ENCODE measurements around the gene KCNQ1. TPM values are rescaled to one million over a fixed set of nuclear protein-coding genes. Genes with fewer than 3 reads are reported as not detected.

KCNQ1 gene
- polyA plus RNA-seq, 1 donor from 2014 or later: not detected

DNA sequence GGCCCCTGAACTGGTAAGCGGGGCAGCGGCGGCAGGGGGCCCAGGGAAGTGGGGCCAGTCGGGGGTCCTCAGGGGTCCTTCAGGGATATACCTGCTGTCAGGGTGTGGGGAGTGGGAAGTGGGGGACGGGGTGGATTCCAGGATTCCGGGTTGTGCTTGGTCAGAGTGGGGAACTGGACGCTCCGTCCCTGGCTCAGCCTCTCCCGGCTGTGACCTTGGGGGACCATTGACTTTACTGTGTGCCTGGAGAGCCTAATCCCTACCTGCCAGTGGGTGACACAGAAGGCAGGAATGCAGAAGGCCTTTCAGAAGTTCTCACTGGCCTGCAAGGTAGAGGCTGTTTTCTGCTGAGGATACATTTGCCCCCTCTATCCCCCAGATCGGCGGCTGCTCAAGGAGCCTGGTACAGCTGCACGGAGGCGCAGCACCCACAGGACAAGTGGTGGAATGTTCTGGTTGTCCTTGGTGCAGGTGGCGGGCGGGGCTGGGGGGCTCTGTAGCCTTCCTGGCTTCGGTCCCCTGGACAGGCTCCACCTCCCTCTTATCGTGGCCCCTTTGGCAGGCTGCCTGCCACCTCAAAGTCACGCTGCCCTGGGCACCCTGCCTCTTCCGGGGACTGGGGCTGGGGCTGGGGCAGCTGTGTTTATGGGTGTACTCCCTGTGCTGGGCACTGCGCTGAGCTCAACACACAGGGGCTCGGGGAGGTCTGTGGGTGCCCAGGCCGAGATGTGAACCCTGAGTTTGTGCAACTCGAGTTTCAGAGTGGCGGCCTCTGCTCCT is 18.4 kb downstream of the KCNQ1 start:
- H3K27me3 ChIP-seq (ENCODE audit: insufficient read depth, low read depth, low read length): no peaks in the 10 kb centered on the region
- H3K27ac ChIP-seq (ENCODE audit: low read length): no peak overlapping the region

GRCh38 chr11:2463766-2464277 is 19.0 kb downstream of the KCNQ1 start:
- no peaks in the 10 kb centered on the region for H3K36me3 ChIP-seq (ENCODE audit: insufficient read depth, low read length)
- no peaks in the 10 kb centered on the region for H3K79me2 ChIP-seq (replicated peaks; ENCODE audit: insufficient read depth, low read length)
- no peak overlapping the region for H2AFZ ChIP-seq (ENCODE audit: low read depth, low read length)
- no peak overlapping the region for H3K4me3 ChIP-seq (ENCODE audit: low read length)
- no peaks in the 10 kb centered on the region for H3K9me2 ChIP-seq (ENCODE audit: insufficient read depth, low read length)
- H3K4me2 ChIP-seq (ENCODE audit: low read length): no peak overlapping the region
- H3K9ac ChIP-seq (ENCODE audit: low read length): no peak overlapping the region
- H3K27ac ChIP-seq (ENCODE audit: low read length): no peak overlapping the region
- H3K9me3 ChIP-seq (ENCODE audit: low read length): no peaks in the 10 kb centered on the region
- H3F3A ChIP-seq (ENCODE audit: insufficient read depth, low read length, poor library complexity, severe bottlenecking): no peaks in the 10 kb centered on the region
- H3K27me3 ChIP-seq (ENCODE audit: insufficient read depth, low read depth, low read length): no peaks in the 10 kb centered on the region
- H4K20me1 ChIP-seq (ENCODE audit: insufficient read depth): no peaks in the 10 kb centered on the region
- TF ChIP-seq POLR2AphosphoS5 (IDR thresholded peaks at IDR 0.05): no peak
- TF ChIP-seq EP300 (conservative IDR thresholded peaks at IDR 0.05; ENCODE audit: poor library complexity, severe bottlenecking): no peak
- TF ChIP-seq MXI1 (conservative IDR thresholded peaks at IDR 0.05; ENCODE audit: poor library complexity, severe bottlenecking): no peak
- TF ChIP-seq SMC3 (conservative IDR thresholded peaks at IDR 0.05; ENCODE audit: poor library complexity): no peak
- TF ChIP-seq TAF1 (IDR thresholded peaks at IDR 0.05; ENCODE audit: low read depth): no peak
- no peak for TF ChIP-seq EZH2 (IDR thresholded peaks at IDR 0.05; ENCODE audit: borderline replicate concordance, insufficient read depth, low read length, poor library complexity, severe bottlenecking)
- TF ChIP-seq RAD21 (conservative IDR thresholded peaks at IDR 0.05): no peak
- no peak for TF ChIP-seq CTCF (IDR thresholded peaks at IDR 0.05; ENCODE audit: poor library complexity, severe bottlenecking)

More for the DNA sequence above, 18.4 kb downstream of the KCNQ1 start:
- no peaks in the 10 kb centered on the region for H3K9me2 ChIP-seq (ENCODE audit: insufficient read depth, low read length)
- H3K4me3 ChIP-seq (ENCODE audit: low read length): no peak overlapping the region
- no peaks in the 10 kb centered on the region for H3F3A ChIP-seq (ENCODE audit: insufficient read depth, low read length, poor library complexity, severe bottlenecking)
- H3K9me3 ChIP-seq (ENCODE audit: low read length): no peaks in the 10 kb centered on the region
- H3K36me3 ChIP-seq (ENCODE audit: insufficient read depth, low read length): no peaks in the 10 kb centered on the region
- TF ChIP-seq EZH2 (IDR thresholded peaks at IDR 0.05; ENCODE audit: borderline replicate concordance, insufficient read depth, low read length, poor library complexity, severe bottlenecking) (no peak), EP300 (conservative IDR thresholded peaks at IDR 0.05; ENCODE audit: poor library complexity, severe bottlenecking) (no peak), SMC3 (conservative IDR thresholded peaks at IDR 0.05; ENCODE audit: poor library complexity) (no peak), RAD21 (conservative IDR thresholded peaks at IDR 0.05) (no peak), CTCF (IDR thresholded peaks at IDR 0.05; ENCODE audit: poor library complexity, severe bottlenecking) (no peak), POLR2AphosphoS5 (IDR thresholded peaks at IDR 0.05) (no peak), TAF1 (IDR thresholded peaks at IDR 0.05; ENCODE audit: low read depth) (no peak), MXI1 (conservative IDR thresholded peaks at IDR 0.05; ENCODE audit: poor library complexity, severe bottlenecking) (no peak)
- TF ChIP-seq, protein P1, sequence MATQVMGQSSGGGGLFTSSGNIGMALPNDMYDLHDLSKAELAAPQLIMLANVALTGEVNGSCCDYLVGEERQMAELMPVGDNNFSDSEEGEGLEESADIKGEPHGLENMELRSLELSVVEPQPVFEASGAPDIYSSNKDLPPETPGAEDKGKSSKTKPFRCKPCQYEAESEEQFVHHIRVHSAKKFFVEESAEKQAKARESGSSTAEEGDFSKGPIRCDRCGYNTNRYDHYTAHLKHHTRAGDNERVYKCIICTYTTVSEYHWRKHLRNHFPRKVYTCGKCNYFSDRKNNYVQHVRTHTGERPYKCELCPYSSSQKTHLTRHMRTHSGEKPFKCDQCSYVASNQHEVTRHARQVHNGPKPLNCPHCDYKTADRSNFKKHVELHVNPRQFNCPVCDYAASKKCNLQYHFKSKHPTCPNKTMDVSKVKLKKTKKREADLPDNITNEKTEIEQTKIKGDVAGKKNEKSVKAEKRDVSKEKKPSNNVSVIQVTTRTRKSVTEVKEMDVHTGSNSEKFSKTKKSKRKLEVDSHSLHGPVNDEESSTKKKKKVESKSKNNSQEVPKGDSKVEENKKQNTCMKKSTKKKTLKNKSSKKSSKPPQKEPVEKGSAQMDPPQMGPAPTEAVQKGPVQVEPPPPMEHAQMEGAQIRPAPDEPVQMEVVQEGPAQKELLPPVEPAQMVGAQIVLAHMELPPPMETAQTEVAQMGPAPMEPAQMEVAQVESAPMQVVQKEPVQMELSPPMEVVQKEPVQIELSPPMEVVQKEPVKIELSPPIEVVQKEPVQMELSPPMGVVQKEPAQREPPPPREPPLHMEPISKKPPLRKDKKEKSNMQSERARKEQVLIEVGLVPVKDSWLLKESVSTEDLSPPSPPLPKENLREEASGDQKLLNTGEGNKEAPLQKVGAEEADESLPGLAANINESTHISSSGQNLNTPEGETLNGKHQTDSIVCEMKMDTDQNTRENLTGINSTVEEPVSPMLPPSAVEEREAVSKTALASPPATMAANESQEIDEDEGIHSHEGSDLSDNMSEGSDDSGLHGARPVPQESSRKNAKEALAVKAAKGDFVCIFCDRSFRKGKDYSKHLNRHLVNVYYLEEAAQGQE (IDR thresholded peaks at IDR 0.05; ENCODE audit: borderline replicate concordance): no peak
- H4K20me1 ChIP-seq (ENCODE audit: insufficient read depth): no peaks in the 10 kb centered on the region
- no peak overlapping the region for H3K9ac ChIP-seq (ENCODE audit: low read length)
- H3K4me2 ChIP-seq (ENCODE audit: low read length): no peak overlapping the region
- no peaks in the 10 kb centered on the region for H3K79me2 ChIP-seq (replicated peaks; ENCODE audit: insufficient read depth, low read length)
- H2AFZ ChIP-seq (ENCODE audit: low read depth, low read length): no peak overlapping the region

All from neural cell (in vitro differentiated cells).